ENCODE data around the gene STK17B. TPM values are rescaled to one million over a fixed set of nuclear protein-coding genes. Genes with fewer than 3 reads are reported as not detected.

STK17B gene
- total and polyA plus RNA-seq, 2 of the 8 experiments (the other 6 are each of a cell fraction or from before 2014, with no cell fraction given) = 1.8 to 10.5 TPM

- TF ChIP-seq, protein P1, sequence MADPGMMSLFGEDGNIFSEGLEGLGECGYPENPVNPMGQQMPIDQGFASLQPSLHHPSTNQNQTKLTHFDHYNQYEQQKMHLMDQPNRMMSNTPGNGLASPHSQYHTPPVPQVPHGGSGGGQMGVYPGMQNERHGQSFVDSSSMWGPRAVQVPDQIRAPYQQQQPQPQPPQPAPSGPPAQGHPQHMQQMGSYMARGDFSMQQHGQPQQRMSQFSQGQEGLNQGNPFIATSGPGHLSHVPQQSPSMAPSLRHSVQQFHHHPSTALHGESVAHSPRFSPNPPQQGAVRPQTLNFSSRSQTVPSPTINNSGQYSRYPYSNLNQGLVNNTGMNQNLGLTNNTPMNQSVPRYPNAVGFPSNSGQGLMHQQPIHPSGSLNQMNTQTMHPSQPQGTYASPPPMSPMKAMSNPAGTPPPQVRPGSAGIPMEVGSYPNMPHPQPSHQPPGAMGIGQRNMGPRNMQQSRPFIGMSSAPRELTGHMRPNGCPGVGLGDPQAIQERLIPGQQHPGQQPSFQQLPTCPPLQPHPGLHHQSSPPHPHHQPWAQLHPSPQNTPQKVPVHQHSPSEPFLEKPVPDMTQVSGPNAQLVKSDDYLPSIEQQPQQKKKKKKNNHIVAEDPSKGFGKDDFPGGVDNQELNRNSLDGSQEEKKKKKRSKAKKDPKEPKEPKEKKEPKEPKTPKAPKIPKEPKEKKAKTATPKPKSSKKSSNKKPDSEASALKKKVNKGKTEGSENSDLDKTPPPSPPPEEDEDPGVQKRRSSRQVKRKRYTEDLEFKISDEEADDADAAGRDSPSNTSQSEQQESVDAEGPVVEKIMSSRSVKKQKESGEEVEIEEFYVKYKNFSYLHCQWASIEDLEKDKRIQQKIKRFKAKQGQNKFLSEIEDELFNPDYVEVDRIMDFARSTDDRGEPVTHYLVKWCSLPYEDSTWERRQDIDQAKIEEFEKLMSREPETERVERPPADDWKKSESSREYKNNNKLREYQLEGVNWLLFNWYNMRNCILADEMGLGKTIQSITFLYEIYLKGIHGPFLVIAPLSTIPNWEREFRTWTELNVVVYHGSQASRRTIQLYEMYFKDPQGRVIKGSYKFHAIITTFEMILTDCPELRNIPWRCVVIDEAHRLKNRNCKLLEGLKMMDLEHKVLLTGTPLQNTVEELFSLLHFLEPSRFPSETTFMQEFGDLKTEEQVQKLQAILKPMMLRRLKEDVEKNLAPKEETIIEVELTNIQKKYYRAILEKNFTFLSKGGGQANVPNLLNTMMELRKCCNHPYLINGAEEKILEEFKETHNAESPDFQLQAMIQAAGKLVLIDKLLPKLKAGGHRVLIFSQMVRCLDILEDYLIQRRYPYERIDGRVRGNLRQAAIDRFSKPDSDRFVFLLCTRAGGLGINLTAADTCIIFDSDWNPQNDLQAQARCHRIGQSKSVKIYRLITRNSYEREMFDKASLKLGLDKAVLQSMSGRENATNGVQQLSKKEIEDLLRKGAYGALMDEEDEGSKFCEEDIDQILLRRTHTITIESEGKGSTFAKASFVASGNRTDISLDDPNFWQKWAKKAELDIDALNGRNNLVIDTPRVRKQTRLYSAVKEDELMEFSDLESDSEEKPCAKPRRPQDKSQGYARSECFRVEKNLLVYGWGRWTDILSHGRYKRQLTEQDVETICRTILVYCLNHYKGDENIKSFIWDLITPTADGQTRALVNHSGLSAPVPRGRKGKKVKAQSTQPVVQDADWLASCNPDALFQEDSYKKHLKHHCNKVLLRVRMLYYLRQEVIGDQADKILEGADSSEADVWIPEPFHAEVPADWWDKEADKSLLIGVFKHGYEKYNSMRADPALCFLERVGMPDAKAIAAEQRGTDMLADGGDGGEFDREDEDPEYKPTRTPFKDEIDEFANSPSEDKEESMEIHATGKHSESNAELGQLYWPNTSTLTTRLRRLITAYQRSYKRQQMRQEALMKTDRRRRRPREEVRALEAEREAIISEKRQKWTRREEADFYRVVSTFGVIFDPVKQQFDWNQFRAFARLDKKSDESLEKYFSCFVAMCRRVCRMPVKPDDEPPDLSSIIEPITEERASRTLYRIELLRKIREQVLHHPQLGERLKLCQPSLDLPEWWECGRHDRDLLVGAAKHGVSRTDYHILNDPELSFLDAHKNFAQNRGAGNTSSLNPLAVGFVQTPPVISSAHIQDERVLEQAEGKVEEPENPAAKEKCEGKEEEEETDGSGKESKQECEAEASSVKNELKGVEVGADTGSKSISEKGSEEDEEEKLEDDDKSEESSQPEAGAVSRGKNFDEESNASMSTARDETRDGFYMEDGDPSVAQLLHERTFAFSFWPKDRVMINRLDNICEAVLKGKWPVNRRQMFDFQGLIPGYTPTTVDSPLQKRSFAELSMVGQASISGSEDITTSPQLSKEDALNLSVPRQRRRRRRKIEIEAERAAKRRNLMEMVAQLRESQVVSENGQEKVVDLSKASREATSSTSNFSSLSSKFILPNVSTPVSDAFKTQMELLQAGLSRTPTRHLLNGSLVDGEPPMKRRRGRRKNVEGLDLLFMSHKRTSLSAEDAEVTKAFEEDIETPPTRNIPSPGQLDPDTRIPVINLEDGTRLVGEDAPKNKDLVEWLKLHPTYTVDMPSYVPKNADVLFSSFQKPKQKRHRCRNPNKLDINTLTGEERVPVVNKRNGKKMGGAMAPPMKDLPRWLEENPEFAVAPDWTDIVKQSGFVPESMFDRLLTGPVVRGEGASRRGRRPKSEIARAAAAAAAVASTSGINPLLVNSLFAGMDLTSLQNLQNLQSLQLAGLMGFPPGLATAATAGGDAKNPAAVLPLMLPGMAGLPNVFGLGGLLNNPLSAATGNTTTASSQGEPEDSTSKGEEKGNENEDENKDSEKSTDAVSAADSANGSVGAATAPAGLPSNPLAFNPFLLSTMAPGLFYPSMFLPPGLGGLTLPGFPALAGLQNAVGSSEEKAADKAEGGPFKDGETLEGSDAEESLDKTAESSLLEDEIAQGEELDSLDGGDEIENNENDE (IDR thresholded peaks at IDR 0.05; ENCODE audit: insufficient replicate concordance, low read length) = no peak
- peak; percentile 9; the same call in 1 of the 2 replicates for TF ChIP-seq TEAD4 (IDR thresholded peaks at IDR 0.05; ENCODE audit: low read depth, low read length)
- TF ChIP-seq JUN (IDR thresholded peaks at IDR 0.05; ENCODE audit: low read depth, low read length) = no peak
- TF ChIP-seq TAF1 (IDR thresholded peaks at IDR 0.05; ENCODE audit: low read depth, low read length) = no peak
- TF ChIP-seq SP2 (IDR thresholded peaks at IDR 0.05; ENCODE audit: low read length) = no peak
- TF ChIP-seq KDM1A (IDR thresholded peaks at IDR 0.05; ENCODE audit: borderline replicate concordance, low read length) = no peak
- no peak for TF ChIP-seq RFX5 (IDR thresholded peaks at IDR 0.05; ENCODE audit: borderline replicate concordance, low read depth, low read length)
- peak; percentile 67 for TF ChIP-seq SP1 (IDR thresholded peaks at IDR 0.05; ENCODE audit: low read depth, low read length)
- TF ChIP-seq SUZ12 (IDR thresholded peaks at IDR 0.05; ENCODE audit: low read length) = no peak
- no peak for TF ChIP-seq TAF7 (optimal IDR thresholded peaks at IDR 0.05; ENCODE audit: borderline replicate concordance, low read depth, low read length)
- no peak for TF ChIP-seq BRCA1 (IDR thresholded peaks at IDR 0.05; ENCODE audit: low read depth, low read length)
Measured at GRCh38 chr2:196096982-196097745, 74.2 kb downstream of the STK17B start (continued).

Measured in H1 (cell line).